Common myeloid progenitor, CD34-positive (primary cell): ENCODE data around the gene ZC3H4.

Experiments
- CTCF ChIA-PET: fragments of 350-600 bp; sonication (Branson Sonifier 250); formaldehyde crosslinking; loops from one replicate; lab custom pipeline; 2021; ENCODE audit warnings: antibody characterized with exemption; lab: Charles Lee
- POLR2A ChIA-PET: fragments of 350-600 bp; sonication (Branson Sonifier 250); formaldehyde crosslinking; loops from one replicate; lab custom pipeline; 2021; ENCODE audit warnings: antibody characterized with exemption; lab: Charles Lee
- DNase-seq, 3 donors: peaks; one replicate each; pipeline versions ENCODE4 v3.0.0 to v3.0.0-alpha.2; 2013
- H3K27ac ChIP-seq, 2 experiments: 1 replicate in 1 of 2; 2 replicates in 1 of 2; pipeline ENCODE4 v1.7.0; 2013; ENCODE audit warnings: inconsistent platforms in 2 of 2, low read length in 2 of 2, mild to moderate bottlenecking in 2 of 2, low read depth in 1 of 2, moderate library complexity in 1 of 2; ENCODE audit not compliant: severe bottlenecking in 2 of 2, insufficient read depth in 1 of 2, poor library complexity in 1 of 2
- H3K27me3 ChIP-seq, 5 experiments: replicated peaks in 2 of 5; 1 replicate in 3 of 5; 2 replicates in 2 of 5; pipeline versions ENCODE4 v1.6.1 to v1.7.0; 2013; ENCODE audit warnings: low read length in 4 of 5, mild to moderate bottlenecking in 2 of 5, moderate library complexity in 2 of 5, inconsistent platforms in 1 of 5; ENCODE audit not compliant: insufficient read depth in 5 of 5, control insufficient read depth in 4 of 5
- H3K36me3 ChIP-seq, 4 experiments: 1 replicate in 2 of 4; 2 replicates in 2 of 4; pipeline versions ENCODE4 v1.6.1 to v1.7.0; 2013; ENCODE audit warnings: low read length in 3 of 4, control low read depth in 1 of 4, mild to moderate bottlenecking in 1 of 4; ENCODE audit not compliant: control insufficient read depth in 4 of 4, insufficient read depth in 4 of 4
- H3K4me1 ChIP-seq, 4 experiments: 1 replicate in 3 of 4; 2 replicates in 1 of 4; pipeline versions ENCODE4 v1.6.1 to v1.7.1; 2013; ENCODE audit warnings: low read length in 3 of 4, mild to moderate bottlenecking in 3 of 4, control low read depth in 1 of 4, inconsistent platforms in 1 of 4, moderate library complexity in 1 of 4; ENCODE audit not compliant: control insufficient read depth in 4 of 4, insufficient read depth in 4 of 4; ENCODE audit errors: control extremely low read depth in 1 of 4
- H3K4me3 ChIP-seq, 7 experiments: 1 replicate in 4 of 7; 2 replicates in 3 of 7; pipeline versions ENCODE4 v1.5.1 to v1.7.0; 2013; ENCODE audit warnings: mild to moderate bottlenecking in 7 of 7, low read length in 6 of 7, moderate library complexity in 6 of 7, inconsistent platforms in 2 of 7, low read depth in 2 of 7, control low read depth in 1 of 7; ENCODE audit not compliant: insufficient read depth in 4 of 7, control insufficient read depth in 1 of 7; ENCODE audit errors: extremely low read depth in 1 of 7
- H3K9me3 ChIP-seq, 5 experiments: 1 replicate in 4 of 5; 2 replicates in 1 of 5; pipeline versions ENCODE4 v1.6.1 to v1.7.1; 2013; ENCODE audit warnings: low read length in 4 of 5, mild to moderate bottlenecking in 2 of 5, inconsistent platforms in 1 of 5, low read depth in 1 of 5, moderate library complexity in 1 of 5; ENCODE audit not compliant: control insufficient read depth in 4 of 5, insufficient read depth in 2 of 5; ENCODE audit errors: control extremely low read depth in 1 of 5
- WGBS: methylation state at CpG from one replicate; pipeline ENCODE4 v1.1.5; 2013; ENCODE audit not compliant: insufficient coverage; 5-methylcytosine and 5-hydroxymethylcytosine counted together

ZC3H4 gene

GRCh38 chr19:47037766-47038165 lies 75.8 kb downstream of the ZC3H4 start:
- H3K27ac ChIP-seq, result no peak overlapping the region
- peaks cover 0 to 7% (median under 1%) of the 10 kb centered on the region in 4 experiments for H3K36me3 ChIP-seq
- no peak for DNase-seq
- no peaks in the 10 kb centered on the region for H3K9me3 ChIP-seq
- no peak overlapping the region for H3K4me3 ChIP-seq
- H3K4me1 ChIP-seq, result peaks cover 2 to 19% (median 15%) of the 10 kb centered on the region in 4 experiments
- H3K27me3 ChIP-seq, result no peaks in the 10 kb centered on the region
- ChIA-PET CTCF (interaction anchor here (1.0 to 1.2 kb wide), 3 partner anchors 42 to 86 kb away, joined by 3 to 4 read pairs (median 4); no protein-coding TSS in a partner anchor), POLR2A (no interaction called here)
- 100% methylated on average over 1 of the region's 1 CpG for WGBS

DNA sequence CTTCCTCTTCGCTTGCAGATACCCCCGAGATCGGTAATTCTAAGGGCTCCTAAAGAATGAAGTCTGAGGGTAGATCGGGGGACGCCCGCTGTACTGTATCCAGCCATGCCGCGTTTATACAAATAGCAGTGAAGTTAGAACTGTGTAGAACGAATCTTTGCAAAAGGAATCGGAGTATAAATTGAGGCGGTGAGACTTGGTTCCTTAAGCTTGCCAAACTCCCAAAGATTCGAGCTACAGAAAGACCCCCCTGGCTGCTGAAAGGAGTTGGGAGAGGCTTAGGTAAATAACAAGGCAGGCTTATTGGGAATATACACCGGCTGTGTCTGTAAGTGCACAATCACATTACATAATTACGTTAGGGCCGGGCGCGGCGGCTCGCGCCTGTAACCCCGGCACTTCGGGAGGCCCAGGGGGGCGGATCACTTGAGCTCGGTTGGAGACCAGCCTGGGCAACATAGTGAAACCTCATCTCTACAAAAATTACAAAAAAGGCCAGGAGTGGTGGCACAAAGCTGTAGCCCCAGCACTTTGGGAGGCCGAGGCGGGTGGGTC lies 77.4 kb downstream of the ZC3H4 start:
- peaks cover 0 to 5% (median 2%) of the 10 kb centered on the region in 5 experiments for H3K27me3 ChIP-seq
- peak overlapping the region; percentile 9 to 75 (median 65) for H3K4me3 ChIP-seq
- peak in 1 of 3 donors; percentile 43 for DNase-seq
- no peaks in the 10 kb centered on the region for H3K36me3 ChIP-seq
- ChIA-PET CTCF (interaction anchor here (0.6 to 2.7 kb wide), 9 partner anchors 11 to 123 kb away, joined by 3 to 20 read pairs (median 3); partner anchors contain the start of gene ZC3H4), POLR2A (no interaction called here)
- H3K27ac ChIP-seq, result peak overlapping the region in 1 of 2 experiments; percentile 38
- H3K9me3 ChIP-seq, result no peaks in the 10 kb centered on the region
- 33% methylated on average over 15 of the region's 26 CpGs for WGBS
- peaks cover 2 to 19% (median 15%) of the 10 kb centered on the region in 4 experiments for H3K4me1 ChIP-seq

DNA sequence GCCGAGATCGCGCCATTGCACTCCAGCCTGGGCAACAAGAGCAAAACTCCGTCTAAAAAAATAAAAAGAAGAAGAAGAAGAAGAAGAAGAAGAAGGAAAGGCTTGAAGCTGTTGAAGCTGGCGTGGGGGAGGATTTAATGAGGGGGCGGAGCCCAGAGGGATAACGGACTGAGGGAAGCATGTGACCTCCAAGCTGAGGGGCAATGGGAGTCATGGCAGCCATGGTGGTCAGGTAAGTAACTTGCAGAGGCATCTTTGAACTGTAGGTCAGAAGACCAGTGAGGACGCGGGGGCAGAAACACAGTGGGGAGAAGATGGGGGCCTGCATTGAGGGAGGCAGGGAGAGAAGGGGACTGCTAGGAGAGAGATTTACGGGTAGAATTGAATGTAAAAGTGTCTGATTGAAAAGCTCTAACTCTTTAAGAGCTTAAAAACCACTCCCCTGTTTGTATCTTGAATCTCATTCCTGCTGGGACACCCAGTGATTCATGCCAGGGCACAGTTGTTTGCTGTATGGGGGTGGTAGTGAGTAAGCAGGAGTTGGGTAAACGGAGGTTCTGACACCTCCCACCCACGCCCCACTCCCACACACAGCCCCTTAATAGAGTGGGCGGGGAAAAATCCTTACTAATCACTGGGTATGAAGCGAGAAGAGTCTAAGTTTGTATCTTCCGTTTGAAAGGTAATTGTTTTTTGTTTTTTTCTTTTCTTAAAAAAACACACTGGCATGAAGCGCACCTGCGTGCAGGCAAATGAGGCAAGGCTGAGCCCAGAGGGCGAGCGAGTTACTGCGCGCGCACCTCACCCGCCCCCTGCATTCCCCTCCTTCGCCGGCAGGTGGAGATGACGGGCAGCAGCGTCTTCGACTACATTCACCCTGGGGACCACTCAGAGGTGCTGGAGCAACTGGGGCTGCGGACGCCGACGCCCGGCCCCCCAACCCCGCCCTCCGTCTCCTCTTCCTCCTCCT lies 78.2 kb downstream of the ZC3H4 start:
- CTCF ChIA-PET, result interaction anchor here (0.8 to 2.7 kb wide), 8 partner anchors 10 to 90 kb away, joined by 3 to 20 read pairs (median 4); no protein-coding TSS in a partner anchor
- POLR2A ChIA-PET, result interaction anchor here (0.6 to 0.7 kb wide), 3 partner anchors 13 to 167 kb away, joined by 3 to 4 read pairs (median 4); no protein-coding TSS in a partner anchor
- no peaks in the 10 kb centered on the region for H3K9me3 ChIP-seq
- WGBS, result 2% methylated on average over 18 of the region's 35 CpGs
- DNase-seq, result peak; percentile 83 to 88 (median 87)
- peaks cover 0 to 11% (median 2%) of the 10 kb centered on the region in 5 experiments for H3K27me3 ChIP-seq
- peak overlapping the region in 1 of 2 experiments; percentile 38 for H3K27ac ChIP-seq
- peak overlapping the region; percentile 9 to 75 (median 65) for H3K4me3 ChIP-seq
- no peaks in the 10 kb centered on the region for H3K36me3 ChIP-seq
- H3K4me1 ChIP-seq, result peaks cover 2 to 19% (median 15%) of the 10 kb centered on the region in 4 experiments

- 25% methylated on average over 14 of the region's 17 CpGs for WGBS
- peak; percentile 24 to 50 (median 37) for DNase-seq
- CTCF ChIA-PET, result interaction anchor here (1.5 kb wide), 1 partner anchor 19 kb away, joined by 4 read pairs; no protein-coding TSS in a partner anchor
- POLR2A ChIA-PET, result no interaction called here
- Histone ChIP-seq H3K36me3 (no peaks in the 10 kb centered on the region), H3K4me3 (no peak overlapping the region), H3K27ac (no peak overlapping the region), H3K27me3 (peaks cover 0 to 38% (median 10%) of the 10 kb centered on the region in 5 experiments), H3K4me1 (peaks cover 2 to 30% (median 22%) of the 10 kb centered on the region in 4 experiments), H3K9me3 (no peaks in the 10 kb centered on the region)
Measured at GRCh38 chr19:47032171-47032811, 81.3 kb downstream of the ZC3H4 start.

DNA sequence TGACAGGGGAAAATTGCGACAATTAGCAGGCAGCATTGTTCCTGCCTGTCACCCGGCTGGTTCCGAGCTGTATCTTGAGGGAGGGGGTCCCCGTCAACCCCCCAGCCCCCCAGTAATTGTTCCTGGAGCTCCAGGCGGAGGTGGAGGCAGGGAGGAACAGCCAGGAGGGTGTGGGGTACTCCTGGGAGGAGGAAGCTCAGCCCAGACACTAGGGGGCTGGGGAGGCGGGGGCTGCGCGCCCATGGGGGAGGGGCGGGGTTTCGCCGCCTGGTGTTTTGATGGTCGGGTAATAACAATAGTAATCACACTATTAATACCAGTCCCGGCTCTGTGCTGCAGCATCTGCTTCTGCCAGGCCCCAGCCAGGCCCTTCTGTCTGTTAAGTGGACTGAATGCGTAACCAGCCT lies 85.4 kb downstream of the ZC3H4 start:
- Histone ChIP-seq H3K27me3 (peaks cover 2 to 70% (median 21%) of the 10 kb centered on the region in 5 experiments), H3K27ac (no peak overlapping the region), H3K4me1 (peaks cover 0 to 11% (median 7%) of the 10 kb centered on the region in 4 experiments), H3K9me3 (no peaks in the 10 kb centered on the region), H3K36me3 (no peaks in the 10 kb centered on the region), H3K4me3 (no peak overlapping the region)
- ChIA-PET CTCF (interaction anchor here (1.6 kb wide), 1 partner anchor 15 kb away, joined by 4 read pairs; no protein-coding TSS in a partner anchor), POLR2A (no interaction called here)
- 19% methylated on average over 5 of the region's 14 CpGs for WGBS
- peak in 1 of 3 donors; percentile 21 for DNase-seq

DNA sequence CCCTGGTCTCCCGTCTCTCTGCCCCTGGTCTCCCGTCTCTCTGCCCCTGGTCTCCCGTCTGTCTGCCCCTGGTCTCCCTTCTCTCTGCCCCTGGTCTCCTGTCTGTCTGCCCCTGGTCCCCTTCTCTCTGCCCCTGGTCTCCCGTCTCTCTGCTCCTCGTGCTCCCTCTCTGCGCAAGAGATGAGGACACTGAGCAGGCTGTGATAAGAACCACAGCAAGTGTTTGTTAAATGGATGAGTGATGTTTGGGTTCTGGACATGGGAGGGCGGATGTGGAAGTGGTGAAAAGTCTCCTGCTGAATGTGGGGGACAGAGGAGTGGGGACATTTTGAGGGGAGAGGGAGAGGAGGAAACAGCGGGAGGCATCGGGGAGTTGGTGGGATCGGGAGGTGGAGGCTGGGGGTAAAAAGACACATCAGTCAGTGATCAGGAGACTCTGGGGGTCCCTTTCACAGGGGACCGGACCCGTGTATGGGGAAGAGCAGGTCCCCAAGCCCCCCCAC lies 85.9 kb downstream of the ZC3H4 start:
- ChIA-PET CTCF (no interaction called here), POLR2A (no interaction called here)
- no peaks in the 10 kb centered on the region for H3K36me3 ChIP-seq
- peaks cover 0 to 11% (median 7%) of the 10 kb centered on the region in 4 experiments for H3K4me1 ChIP-seq
- no peak overlapping the region for H3K27ac ChIP-seq
- H3K27me3 ChIP-seq, result peaks cover 2 to 76% (median 25%) of the 10 kb centered on the region in 5 experiments
- WGBS, result 46% methylated on average over 5 of the region's 12 CpGs
- DNase-seq, result no peak
- H3K9me3 ChIP-seq, result no peaks in the 10 kb centered on the region
- no peak overlapping the region for H3K4me3 ChIP-seq
